Measurements from ENCODE around the gene ANKRD44.

Gene ANKRD44

GRCh38 chr2:197236816-197237215 is 73.8 kb downstream of the ANKRD44 start:
- DNase-seq (ENCODE audit: low spot score): no peak

GRCh38 chr2:197236159-197236558 is 74.4 kb downstream of the ANKRD44 start:
- DNase-seq (ENCODE audit: low spot score): no peak

- no peak for DNase-seq (ENCODE audit: low spot score)
Observed at GRCh38 chr2:197235711-197236110, 74.9 kb downstream of the ANKRD44 start.

- DNase-seq (ENCODE audit: low spot score): no peak
Observed at GRCh38 chr2:197234671-197235191, 75.8 kb downstream of the ANKRD44 start.

- DNase-seq (ENCODE audit: low spot score): no peak
Observed at GRCh38 chr2:197233473-197233872, 77.1 kb downstream of the ANKRD44 start.

DNA sequence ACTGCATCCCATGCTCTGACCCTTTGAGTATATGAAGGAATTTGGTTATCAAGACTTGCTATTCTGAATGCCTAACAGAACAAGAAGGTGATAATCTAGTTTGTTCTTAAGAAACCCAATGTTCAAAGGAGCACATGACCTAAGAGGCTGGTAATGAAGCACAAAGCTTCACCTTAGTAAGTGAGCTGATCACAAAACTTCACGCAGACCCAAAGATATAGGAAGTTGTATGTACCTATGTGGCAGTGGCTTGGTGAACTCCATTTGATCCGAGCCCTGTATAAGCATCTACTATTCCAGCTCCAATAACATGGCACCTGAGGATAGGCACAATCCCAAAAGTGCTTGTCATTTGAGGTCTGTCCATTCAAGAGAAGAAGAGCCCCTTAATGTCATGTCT is 78.6 kb downstream of the ANKRD44 start:
- no peak for DNase-seq (ENCODE audit: low spot score)

DNA sequence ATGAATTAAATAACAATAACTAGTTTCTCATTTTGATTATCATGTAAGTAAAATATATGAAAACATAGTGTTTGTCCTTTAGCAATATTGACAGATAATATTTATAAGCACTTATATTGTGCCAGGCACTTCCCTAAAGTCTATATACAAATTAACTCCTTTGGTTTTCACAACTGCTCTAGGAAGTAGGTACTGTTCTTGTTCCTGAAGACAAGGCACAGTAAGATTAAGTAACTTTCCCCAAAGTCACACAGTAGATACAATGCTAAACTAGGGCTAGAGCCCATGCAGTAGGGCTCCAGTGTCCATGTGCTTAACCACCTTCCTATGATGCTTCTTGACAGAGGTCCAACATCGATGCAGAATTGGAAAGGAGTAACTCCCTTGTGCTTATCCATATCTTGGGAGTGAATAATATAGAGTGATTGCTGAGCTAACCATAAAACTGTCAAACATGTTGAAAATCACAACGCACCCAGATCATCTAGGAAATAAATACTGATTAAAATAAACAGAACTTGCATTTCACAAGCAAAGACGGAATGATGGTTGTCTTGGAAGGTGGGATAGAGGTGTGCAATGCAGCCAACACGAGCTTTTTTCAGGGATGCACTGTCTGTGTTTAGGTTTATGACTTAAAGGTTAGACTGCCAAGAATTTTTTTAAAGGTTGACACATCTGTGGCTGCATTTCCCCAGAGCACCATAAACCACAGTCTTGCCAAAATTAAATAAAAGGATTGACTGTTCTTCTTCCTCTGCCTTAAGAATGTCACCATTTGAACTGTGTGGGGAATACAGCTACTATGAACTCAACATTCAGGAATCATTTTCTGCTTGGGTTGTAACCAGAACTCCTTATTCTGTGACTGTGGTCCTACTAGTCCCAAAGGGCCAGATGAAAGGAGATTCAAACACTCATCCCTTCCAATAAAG is 80.8 kb downstream of the ANKRD44 start:
- DNase-seq (ENCODE audit: low spot score): no peak

GRCh38 chr2:197223451-197223850 is 87.1 kb downstream of the ANKRD44 start:
- no peak for DNase-seq (ENCODE audit: low spot score)

DNA sequence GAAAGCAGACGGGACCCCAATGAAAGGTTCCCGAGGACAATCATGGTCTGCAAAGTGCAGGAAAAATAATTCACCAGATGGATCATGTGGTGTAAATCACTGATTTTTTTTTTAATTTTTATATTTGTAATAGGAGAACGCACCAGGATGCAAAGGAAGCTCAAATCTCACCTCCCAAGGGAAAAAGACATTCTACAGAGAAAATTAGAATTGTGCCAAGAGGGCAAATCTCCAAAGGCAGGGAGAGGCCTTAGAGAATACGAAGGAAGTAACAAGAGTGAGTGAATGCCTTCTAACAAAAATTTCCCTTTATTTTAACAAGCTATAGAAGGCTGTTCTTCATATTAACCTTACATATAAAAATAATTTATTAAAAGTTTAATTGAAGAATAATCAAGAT is 90.9 kb downstream of the ANKRD44 start:
- no peak for DNase-seq (ENCODE audit: low spot score)

DNA sequence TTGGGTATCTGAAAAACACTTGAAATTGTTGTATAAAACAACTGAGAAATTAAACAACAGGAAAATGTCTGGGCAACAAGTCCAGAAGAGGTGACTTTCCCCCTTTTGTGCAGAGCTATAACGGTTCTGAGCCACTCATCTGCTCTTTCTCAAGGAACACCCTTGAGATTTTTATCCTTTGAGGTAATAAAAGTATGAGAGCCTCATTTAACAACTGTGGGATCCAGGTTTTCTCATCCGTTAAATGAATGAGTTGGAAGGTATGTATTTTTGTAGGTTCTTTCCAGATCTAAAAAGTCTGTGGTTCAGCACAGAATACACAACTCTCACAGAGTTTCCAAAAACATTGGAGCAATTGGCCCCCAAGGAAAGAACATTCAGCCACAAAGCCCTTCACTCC is 93.0 kb downstream of the ANKRD44 start:
- no peak for DNase-seq (ENCODE audit: low spot score)

- DNase-seq (ENCODE audit: low spot score): no peak
Observed at GRCh38 chr2:197216361-197216979, 94.1 kb downstream of the ANKRD44 start.

GRCh38 chr2:197215748-197216360 is 94.7 kb downstream of the ANKRD44 start:
- DNase-seq (ENCODE audit: low spot score): no peak

- no peak for DNase-seq (ENCODE audit: low spot score)
Observed at GRCh38 chr2:197212344-197213262, 98.0 kb downstream of the ANKRD44 start.

DNA sequence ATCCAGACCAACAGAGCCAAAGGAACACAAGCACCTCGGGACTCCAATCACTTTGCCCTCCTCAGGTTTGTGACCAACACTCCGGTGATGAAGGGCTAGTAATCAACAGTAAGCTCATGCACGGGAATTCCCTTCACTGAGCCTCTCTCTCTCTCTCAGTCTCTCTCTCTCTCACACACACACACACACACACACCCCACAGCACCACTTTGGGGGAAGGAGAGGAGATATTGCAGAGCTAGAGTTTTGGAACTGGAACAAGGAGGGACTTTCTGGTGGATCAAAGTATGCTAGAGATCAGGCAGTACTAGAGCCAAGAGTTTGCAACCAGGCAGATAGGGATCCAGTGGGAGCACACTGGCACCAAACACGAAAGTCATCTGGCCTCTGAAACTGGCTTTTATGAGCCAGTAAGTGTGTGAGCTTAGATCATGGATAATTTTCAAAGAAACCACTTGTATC is 98.7 kb downstream of the ANKRD44 start:
- no peak for DNase-seq (ENCODE audit: low spot score)

DNA sequence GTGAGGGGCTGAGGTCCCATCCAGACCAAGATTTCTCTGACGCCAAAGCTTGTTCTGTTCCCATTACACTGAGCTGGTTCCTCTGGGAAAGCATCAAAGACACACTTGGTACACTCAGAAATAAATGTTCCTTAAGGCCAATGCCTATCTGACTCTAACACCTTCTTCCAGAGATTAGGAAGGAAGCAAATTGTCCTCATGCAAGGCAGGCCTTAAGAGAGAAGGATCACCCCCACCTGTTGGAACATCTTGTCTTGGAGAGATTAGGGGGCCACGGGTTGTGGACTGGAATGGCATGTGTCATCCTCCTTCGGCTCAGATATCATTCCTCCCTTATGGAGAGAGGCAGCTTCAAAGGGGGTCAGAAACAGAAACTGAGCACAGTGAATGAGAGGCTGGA is 100.2 kb downstream of the ANKRD44 start:
- DNase-seq (ENCODE audit: low spot score): no peak

GRCh38 chr2:197209742-197210408 is 100.7 kb downstream of the ANKRD44 start:
- no peak for DNase-seq (ENCODE audit: low spot score)

DNA sequence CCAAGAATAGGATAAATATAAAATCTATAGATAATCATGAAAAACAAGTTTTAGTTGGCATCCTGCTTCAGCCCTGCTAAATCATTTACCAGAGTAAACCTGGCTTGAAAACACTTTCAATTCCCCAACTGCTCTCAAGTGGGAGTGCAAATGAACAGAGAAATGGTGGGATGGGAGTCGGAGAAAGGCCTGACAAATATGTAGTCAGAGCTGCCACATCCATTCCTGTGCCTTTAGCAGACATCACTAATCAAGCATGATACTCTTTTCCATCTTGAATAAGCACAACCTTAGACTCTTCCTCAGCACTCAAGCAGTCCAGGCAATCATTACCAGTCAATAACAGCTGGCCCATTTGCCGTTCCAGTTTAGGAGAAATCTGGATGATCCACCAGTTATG is 101.3 kb downstream of the ANKRD44 start:
- DNase-seq (ENCODE audit: low spot score): no peak

DNA sequence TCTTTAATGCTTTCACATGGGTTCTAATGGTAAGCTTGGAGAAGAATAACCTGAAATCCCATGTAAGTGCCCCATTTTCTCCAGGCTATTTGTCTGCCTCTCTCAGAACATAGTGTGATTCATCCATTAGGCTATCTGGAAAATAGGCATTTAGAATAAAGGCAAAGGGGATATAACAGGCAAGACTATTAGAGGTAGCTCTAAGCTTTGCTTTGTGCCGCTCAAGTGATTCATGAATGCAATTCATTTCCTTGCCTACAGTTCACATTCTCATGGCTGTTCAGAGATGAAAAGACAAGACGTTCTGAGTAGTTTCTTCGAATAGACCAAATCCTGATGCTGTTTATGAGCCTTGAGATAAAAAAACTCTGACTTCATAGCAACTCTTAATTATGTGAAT is 101.7 kb downstream of the ANKRD44 start:
- DNase-seq (ENCODE audit: low spot score): no peak

DNA sequence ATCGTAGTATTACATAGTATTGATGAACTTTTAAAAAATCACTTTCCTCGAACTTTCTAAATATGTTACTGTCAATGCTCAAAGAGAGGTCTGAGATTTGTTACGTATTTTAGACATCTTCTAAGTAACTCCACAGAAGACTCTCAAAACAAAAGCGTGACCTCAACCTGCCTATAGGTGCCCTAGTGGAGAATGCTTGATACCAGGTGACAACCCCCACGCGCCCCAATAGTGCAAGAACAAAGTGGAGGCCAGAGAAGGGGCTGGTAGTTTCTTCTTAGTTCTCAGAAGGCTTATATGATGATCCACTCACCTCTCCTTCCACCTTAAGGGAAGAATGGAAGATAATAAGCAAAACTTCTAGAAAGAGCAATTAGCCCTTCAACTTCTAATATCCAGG is 102.6 kb downstream of the ANKRD44 start:
- DNase-seq (ENCODE audit: low spot score): no peak

GRCh38 chr2:197207598-197207997 is 103.0 kb downstream of the ANKRD44 start:
- no peak for DNase-seq (ENCODE audit: low spot score)

DNA sequence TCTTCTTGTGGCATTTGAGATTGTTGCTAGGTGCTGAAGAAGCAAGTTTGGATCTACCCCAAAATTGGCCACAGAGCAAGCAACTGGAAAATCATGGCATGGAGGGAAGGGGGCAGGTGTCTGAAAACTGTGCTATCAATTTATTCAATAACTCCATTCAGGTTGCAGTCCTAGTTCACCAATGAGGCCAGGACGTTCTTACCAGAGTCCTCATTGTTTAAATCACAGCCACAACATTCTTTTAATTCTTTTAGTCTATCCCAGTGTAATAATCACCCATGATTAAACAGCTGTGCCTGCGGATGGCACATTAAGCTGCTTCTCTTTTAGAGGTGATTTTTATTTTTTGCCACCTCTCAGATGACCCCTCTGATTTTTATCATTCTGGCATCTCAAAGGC is 103.5 kb downstream of the ANKRD44 start:
- no peak for DNase-seq (ENCODE audit: low spot score)

All from cerebellar cortex (tissue), 1 donor.